HEK293 (cell line): ENCODE measurements around the gene RPP25L.

Source experiments
- CTCF ChIA-PET: fragments of 350-600 bp; formaldehyde crosslinking; extraction: SDS; loops from one replicate; lab custom pipeline; 2021; ENCODE audit warnings: antibody characterized with exemption; lab: Yijun Ruan, JAX
- POLR2A ChIA-PET: fragments of 300-600 bp; formaldehyde crosslinking; extraction: SDS; loops from one replicate; lab custom pipeline; 2020; ENCODE audit warnings: antibody characterized with exemption, inconsistent platforms; lab: Yijun Ruan, JAX
- H3K27ac ChIP-seq: fragments of 200-500 bp; sonication (Bioruptor generic); 2 replicates; pipeline ENCODE4 v1.5.1; 2014; ENCODE audit warnings: low read depth, low read length, control low read depth, inconsistent platforms; ENCODE audit errors: extremely low read depth
- H3K36me3 ChIP-seq, 2 experiments: fragments of 200-500 bp in 1 of 2; sonication (Bioruptor generic) in 1 of 2; 1 replicate in 1 of 2; 2 replicates in 1 of 2; pipeline ENCODE4 v1.5.1; 2014 to 2017; ENCODE audit warnings: inconsistent platforms in 2 of 2, low read length in 2 of 2; ENCODE audit not compliant: control insufficient read depth in 2 of 2, insufficient read depth in 1 of 2
- H3K4me1 ChIP-seq: fragments of 200-500 bp; sonication (Bioruptor generic); 2 replicates; pipeline ENCODE4 v1.5.1; 2014; ENCODE audit warnings: mild to moderate bottlenecking, low read length, inconsistent platforms; ENCODE audit not compliant: control insufficient read depth, insufficient read depth
- H3K4me3 ChIP-seq: 2 replicates; pipeline ENCODE4 v1.5.1; 2011; ENCODE audit warnings: low read depth, mild to moderate bottlenecking, control low read depth, low read length, moderate library complexity
- H3K9me3 ChIP-seq: fragments of 200-500 bp; sonication (Bioruptor generic); 2 replicates; pipeline ENCODE4 v1.5.1; 2014; ENCODE audit warnings: low read depth, low read length, inconsistent platforms; ENCODE audit not compliant: control insufficient read depth, insufficient read depth
- BCL11B ChIP-seq: fragments of 450-650 bp; formaldehyde crosslinking; IDR thresholded peaks from 2 replicates; pipeline ENCODE4 v1.5.1; 2016; ENCODE audit warnings: low read depth, missing biosample characterization, missing genetic modification characterization
- GLIS1 ChIP-seq: fragments of 450-650 bp; formaldehyde crosslinking; IDR thresholded peaks from 2 replicates; pipeline ENCODE4 v1.5.1; 2016; ENCODE audit warnings: missing biosample characterization, missing genetic modification characterization
- GLIS2 ChIP-seq: fragments of 450-650 bp; formaldehyde crosslinking; IDR thresholded peaks from 2 replicates; pipeline ENCODE4 v1.5.1; 2016; ENCODE audit warnings: missing biosample characterization, missing genetic modification characterization
- KLF10 ChIP-seq: fragments of 450-650 bp; IDR thresholded peaks from 2 replicates; pipeline ENCODE4 v1.5.1; 2018; ENCODE audit warnings: missing biosample characterization, mild to moderate bottlenecking, missing genetic modification characterization
- KLF16 ChIP-seq: fragments of 450-650 bp; formaldehyde crosslinking; IDR thresholded peaks from 2 replicates; pipeline ENCODE4 v1.5.1; 2017; ENCODE audit warnings: missing biosample characterization, missing genetic modification characterization
- MZF1 ChIP-seq: fragments of 450-650 bp; formaldehyde crosslinking; IDR thresholded peaks from 2 replicates; pipeline ENCODE4 v1.5.1; 2017; ENCODE audit warnings: missing biosample characterization, missing genetic modification characterization, borderline replicate concordance
- RBAK ChIP-seq: fragments of 450-650 bp; formaldehyde crosslinking; IDR thresholded peaks from 2 replicates; pipeline ENCODE4 v1.5.1; 2016; ENCODE audit warnings: missing biosample characterization, missing genetic modification characterization
- REPIN1 ChIP-seq: fragments of 450-650 bp; formaldehyde crosslinking; IDR thresholded peaks from 2 replicates; pipeline ENCODE4 v1.5.1; 2017; ENCODE audit warnings: missing biosample characterization, missing genetic modification characterization, low read depth
- SP7 ChIP-seq: fragments of 450-650 bp; formaldehyde crosslinking; IDR thresholded peaks from 2 replicates; pipeline ENCODE4 v1.5.1; 2016; ENCODE audit warnings: missing biosample characterization, missing genetic modification characterization
- ZBTB17 ChIP-seq: fragments of 450-650 bp; formaldehyde crosslinking; IDR thresholded peaks from 2 replicates; pipeline ENCODE4 v1.5.1; 2016; ENCODE audit warnings: missing biosample characterization, missing genetic modification characterization
- ZBTB8A ChIP-seq: fragments of 450-650 bp; formaldehyde crosslinking; IDR thresholded peaks from 2 replicates; pipeline ENCODE4 v1.5.1; 2016; ENCODE audit warnings: missing biosample characterization, missing genetic modification characterization
- ZFP69B ChIP-seq: fragments of 450-650 bp; formaldehyde crosslinking; IDR thresholded peaks from 2 replicates; pipeline ENCODE4 v1.5.1; 2016; ENCODE audit warnings: missing biosample characterization, missing genetic modification characterization
- ZNF121 ChIP-seq: fragments of 450-650 bp; formaldehyde crosslinking; IDR thresholded peaks from 2 replicates; pipeline ENCODE4 v1.5.1; 2016; ENCODE audit warnings: missing biosample characterization, missing genetic modification characterization
- ZNF335 ChIP-seq: fragments of 450-650 bp; formaldehyde crosslinking; conservative IDR thresholded peaks from 2 replicates; pipeline ENCODE4 v1.5.1; 2016; ENCODE audit warnings: missing biosample characterization, missing genetic modification characterization
- ZNF394 ChIP-seq: fragments of 450-650 bp; formaldehyde crosslinking; IDR thresholded peaks from 2 replicates; pipeline ENCODE4 v1.5.1; 2016; ENCODE audit warnings: missing biosample characterization, missing genetic modification characterization, mild to moderate bottlenecking, moderate library complexity, borderline replicate concordance
- ZNF473 ChIP-seq: fragments of 450-650 bp; formaldehyde crosslinking; IDR thresholded peaks from 2 replicates; pipeline ENCODE4 v1.5.1; 2017; ENCODE audit warnings: missing biosample characterization, missing genetic modification characterization
- ZNF670 ChIP-seq: fragments of 450-650 bp; formaldehyde crosslinking; IDR thresholded peaks from 2 replicates; pipeline ENCODE4 v1.5.1; 2016; ENCODE audit warnings: missing biosample characterization, missing genetic modification characterization, low read depth
- ZNF777 ChIP-seq: fragments of 450-650 bp; formaldehyde crosslinking; IDR thresholded peaks from 2 replicates; pipeline ENCODE4 v1.5.1; 2017; ENCODE audit warnings: missing biosample characterization, missing genetic modification characterization, borderline replicate concordance
- ZNF785 ChIP-seq: fragments of 450-650 bp; formaldehyde crosslinking; IDR thresholded peaks from 2 replicates; pipeline ENCODE4 v1.5.1; 2016; ENCODE audit warnings: missing biosample characterization, missing genetic modification characterization
- ZNF837 ChIP-seq: fragments of 450-650 bp; formaldehyde crosslinking; IDR thresholded peaks from 2 replicates; pipeline ENCODE4 v1.5.1; 2016; ENCODE audit warnings: missing biosample characterization, missing genetic modification characterization
- ZNF843 ChIP-seq: fragments of 450-650 bp; formaldehyde crosslinking; IDR thresholded peaks from 2 replicates; pipeline ENCODE4 v1.5.1; 2016; ENCODE audit warnings: missing biosample characterization, missing genetic modification characterization
- ZXDB ChIP-seq: fragments of 450-650 bp; formaldehyde crosslinking; IDR thresholded peaks from 2 replicates; pipeline ENCODE4 v1.5.1; 2016; ENCODE audit warnings: missing biosample characterization, missing genetic modification characterization
- TF ChIP-seq, protein P1 (sequence below): fragments of 450-650 bp; formaldehyde crosslinking; IDR thresholded peaks from 2 replicates; pipeline ENCODE4 v1.5.1; 2016; ENCODE audit warnings: missing biosample characterization, missing genetic modification characterization
- TF ChIP-seq, protein P2 (sequence below): fragments of 450-650 bp; formaldehyde crosslinking; IDR thresholded peaks from 2 replicates; pipeline ENCODE4 v1.5.1; 2017; ENCODE audit warnings: missing biosample characterization, missing genetic modification characterization
- TF ChIP-seq, protein P3 (sequence below): fragments of 450-650 bp; formaldehyde crosslinking; optimal IDR thresholded peaks from 2 replicates; pipeline ENCODE3; 2016; ENCODE audit warnings: missing biosample characterization, mild to moderate bottlenecking, missing genetic modification characterization
- TF ChIP-seq, protein P4 (sequence below): fragments of 450-650 bp; formaldehyde crosslinking; IDR thresholded peaks from 2 replicates; pipeline ENCODE4 v1.5.1; 2016; ENCODE audit warnings: missing biosample characterization, missing genetic modification characterization
- TF ChIP-seq, protein P5 (sequence below): fragments of 450-650 bp; formaldehyde crosslinking; IDR thresholded peaks from 2 replicates; pipeline ENCODE4 v1.5.1; 2016; ENCODE audit warnings: missing biosample characterization, missing genetic modification characterization

The RPP25L gene

DNA sequence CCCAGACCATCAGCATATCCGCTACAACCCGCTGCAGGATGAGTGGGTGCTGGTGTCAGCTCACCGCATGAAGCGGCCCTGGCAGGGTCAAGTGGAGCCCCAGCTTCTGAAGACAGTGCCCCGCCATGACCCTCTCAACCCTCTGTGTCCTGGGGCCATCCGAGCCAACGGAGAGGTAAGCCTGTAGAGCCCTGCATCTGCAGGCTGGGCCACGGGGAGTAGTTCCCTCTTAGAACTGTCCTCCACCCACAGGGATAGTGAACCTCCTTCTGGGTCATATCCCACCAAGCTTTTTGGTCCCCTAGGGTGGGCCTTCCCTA, 35.1 kb upstream of the RPP25L start (continued):
- TF ChIP-seq, protein P1, sequence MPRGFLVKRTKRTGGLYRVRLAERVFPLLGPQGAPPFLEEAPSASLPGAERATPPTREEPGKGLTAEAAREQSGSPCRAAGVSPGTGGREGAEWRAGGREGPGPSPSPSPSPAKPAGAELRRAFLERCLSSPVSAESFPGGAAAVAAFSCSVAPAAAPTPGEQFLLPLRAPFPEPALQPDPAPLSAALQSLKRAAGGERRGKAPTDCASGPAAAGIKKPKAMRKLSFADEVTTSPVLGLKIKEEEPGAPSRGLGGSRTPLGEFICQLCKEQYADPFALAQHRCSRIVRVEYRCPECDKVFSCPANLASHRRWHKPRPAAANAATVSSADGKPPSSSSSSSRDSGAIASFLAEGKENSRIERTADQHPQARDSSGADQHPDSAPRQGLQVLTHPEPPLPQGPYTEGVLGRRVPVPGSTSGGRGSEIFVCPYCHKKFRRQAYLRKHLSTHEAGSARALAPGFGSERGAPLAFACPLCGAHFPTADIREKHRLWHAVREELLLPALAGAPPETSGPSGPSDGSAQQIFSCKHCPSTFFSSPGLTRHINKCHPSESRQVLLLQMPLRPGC, result no peak
- TF ChIP-seq, protein P2, sequence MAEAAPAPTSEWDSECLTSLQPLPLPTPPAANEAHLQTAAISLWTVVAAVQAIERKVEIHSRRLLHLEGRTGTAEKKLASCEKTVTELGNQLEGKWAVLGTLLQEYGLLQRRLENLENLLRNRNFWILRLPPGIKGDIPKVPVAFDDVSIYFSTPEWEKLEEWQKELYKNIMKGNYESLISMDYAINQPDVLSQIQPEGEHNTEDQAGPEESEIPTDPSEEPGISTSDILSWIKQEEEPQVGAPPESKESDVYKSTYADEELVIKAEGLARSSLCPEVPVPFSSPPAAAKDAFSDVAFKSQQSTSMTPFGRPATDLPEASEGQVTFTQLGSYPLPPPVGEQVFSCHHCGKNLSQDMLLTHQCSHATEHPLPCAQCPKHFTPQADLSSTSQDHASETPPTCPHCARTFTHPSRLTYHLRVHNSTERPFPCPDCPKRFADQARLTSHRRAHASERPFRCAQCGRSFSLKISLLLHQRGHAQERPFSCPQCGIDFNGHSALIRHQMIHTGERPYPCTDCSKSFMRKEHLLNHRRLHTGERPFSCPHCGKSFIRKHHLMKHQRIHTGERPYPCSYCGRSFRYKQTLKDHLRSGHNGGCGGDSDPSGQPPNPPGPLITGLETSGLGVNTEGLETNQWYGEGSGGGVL (tag by site-specific recombination), result no peak
- TF ChIP-seq ZNF670 (tag by site-specific recombination), result no peak

- Histone ChIP-seq H3K36me3 (peaks cover 0 to 40% of the 10 kb centered on the region in 2 experiments; a peak in 2 of 3 replicates), H3K27ac (peak within 1 kb of the TSS; percentile 84), H3K9me3 (no peaks in the 10 kb centered on the region), H3K4me1 (no peaks in the 10 kb centered on the region; the same call in 1 of the 2 replicates), H3K4me3 (peak within 1 kb of the TSS; percentile 82)
- CTCF ChIA-PET, result interaction anchor here (0.6 to 13.3 kb wide), 11 partner anchors 10 to 314 kb away, joined by 3 to 125 read pairs (median 4); partner anchors contain the start of genes CCL19, CCL27, DCTN3 and SIGMAR1
- POLR2A ChIA-PET, result interaction anchor here (0.6 to 5.7 kb wide), 11 partner anchors 8 to 190 kb away, joined by 3 to 90 read pairs (median 4); partner anchors contain the start of genes CCL21, DCTN3 and SIGMAR1
- TF ChIP-seq SP7 (tag by site-specific recombination), result peak; percentile 75
- no peak for TF ChIP-seq ZNF777 (tag by site-specific recombination)
- peak; percentile 53; the same call in 1 of the 2 replicates for TF ChIP-seq KLF10 (tag by site-specific recombination)
- peak; percentile 66 for TF ChIP-seq KLF16 (tag by site-specific recombination)
- peak; percentile 76 for TF ChIP-seq ZBTB17 (tag by site-specific recombination)
- no peak for TF ChIP-seq ZNF785 (tag by site-specific recombination)
- TF ChIP-seq ZNF335 (tag by site-specific recombination), result peak; percentile 89
- no peak for TF ChIP-seq RBAK (tag by site-specific recombination)
- TF ChIP-seq ZBTB8A (tag by site-specific recombination), result peak; percentile 36
- peak; percentile 74 for TF ChIP-seq GLIS2 (tag by site-specific recombination)
- no peak for TF ChIP-seq ZNF837 (tag by site-specific recombination)
- peak; percentile 49; the same call in 1 of the 2 replicates for TF ChIP-seq ZNF394
- peak; percentile 63; the same call in 1 of the 2 replicates for TF ChIP-seq MZF1 (tag by site-specific recombination)
- TF ChIP-seq BCL11B (tag by site-specific recombination), result peak; percentile 83; the same call in 1 of the 2 replicates
- TF ChIP-seq, protein P3, sequence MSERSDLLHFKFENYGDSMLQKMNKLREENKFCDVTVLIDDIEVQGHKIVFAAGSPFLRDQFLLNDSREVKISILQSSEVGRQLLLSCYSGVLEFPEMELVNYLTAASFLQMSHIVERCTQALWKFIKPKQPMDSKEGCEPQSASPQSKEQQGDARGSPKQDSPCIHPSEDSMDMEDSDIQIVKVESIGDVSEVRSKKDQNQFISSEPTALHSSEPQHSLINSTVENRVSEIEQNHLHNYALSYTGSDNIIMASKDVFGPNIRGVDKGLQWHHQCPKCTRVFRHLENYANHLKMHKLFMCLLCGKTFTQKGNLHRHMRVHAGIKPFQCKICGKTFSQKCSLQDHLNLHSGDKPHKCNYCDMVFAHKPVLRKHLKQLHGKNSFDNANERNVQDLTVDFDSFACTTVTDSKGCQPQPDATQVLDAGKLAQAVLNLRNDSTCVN (tag by site-specific recombination), result peak; percentile 57
- 0 out of 2 replicates have a peak, but pooled peaks have one; percentile 72 for TF ChIP-seq REPIN1 (tag by site-specific recombination)
- TF ChIP-seq ZNF843 (tag by site-specific recombination), result peak; percentile 35; the same call in 1 of the 2 replicates
- TF ChIP-seq GLIS1 (tag by site-specific recombination), result peak; percentile 85
- TF ChIP-seq ZNF473 (tag by site-specific recombination), result no peak
- 0 out of 2 replicates have a peak, but pooled peaks have one; percentile 47 for TF ChIP-seq ZFP69B
- TF ChIP-seq, protein P4, sequence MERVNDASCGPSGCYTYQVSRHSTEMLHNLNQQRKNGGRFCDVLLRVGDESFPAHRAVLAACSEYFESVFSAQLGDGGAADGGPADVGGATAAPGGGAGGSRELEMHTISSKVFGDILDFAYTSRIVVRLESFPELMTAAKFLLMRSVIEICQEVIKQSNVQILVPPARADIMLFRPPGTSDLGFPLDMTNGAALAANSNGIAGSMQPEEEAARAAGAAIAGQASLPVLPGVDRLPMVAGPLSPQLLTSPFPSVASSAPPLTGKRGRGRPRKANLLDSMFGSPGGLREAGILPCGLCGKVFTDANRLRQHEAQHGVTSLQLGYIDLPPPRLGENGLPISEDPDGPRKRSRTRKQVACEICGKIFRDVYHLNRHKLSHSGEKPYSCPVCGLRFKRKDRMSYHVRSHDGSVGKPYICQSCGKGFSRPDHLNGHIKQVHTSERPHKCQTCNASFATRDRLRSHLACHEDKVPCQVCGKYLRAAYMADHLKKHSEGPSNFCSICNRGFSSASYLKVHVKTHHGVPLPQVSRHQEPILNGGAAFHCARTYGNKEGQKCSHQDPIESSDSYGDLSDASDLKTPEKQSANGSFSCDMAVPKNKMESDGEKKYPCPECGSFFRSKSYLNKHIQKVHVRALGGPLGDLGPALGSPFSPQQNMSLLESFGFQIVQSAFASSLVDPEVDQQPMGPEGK, result peak; percentile 91
- no peak for TF ChIP-seq ZNF121 (tag by site-specific recombination)
- TF ChIP-seq ZXDB, result peak; percentile 73
- TF ChIP-seq, protein P5, sequence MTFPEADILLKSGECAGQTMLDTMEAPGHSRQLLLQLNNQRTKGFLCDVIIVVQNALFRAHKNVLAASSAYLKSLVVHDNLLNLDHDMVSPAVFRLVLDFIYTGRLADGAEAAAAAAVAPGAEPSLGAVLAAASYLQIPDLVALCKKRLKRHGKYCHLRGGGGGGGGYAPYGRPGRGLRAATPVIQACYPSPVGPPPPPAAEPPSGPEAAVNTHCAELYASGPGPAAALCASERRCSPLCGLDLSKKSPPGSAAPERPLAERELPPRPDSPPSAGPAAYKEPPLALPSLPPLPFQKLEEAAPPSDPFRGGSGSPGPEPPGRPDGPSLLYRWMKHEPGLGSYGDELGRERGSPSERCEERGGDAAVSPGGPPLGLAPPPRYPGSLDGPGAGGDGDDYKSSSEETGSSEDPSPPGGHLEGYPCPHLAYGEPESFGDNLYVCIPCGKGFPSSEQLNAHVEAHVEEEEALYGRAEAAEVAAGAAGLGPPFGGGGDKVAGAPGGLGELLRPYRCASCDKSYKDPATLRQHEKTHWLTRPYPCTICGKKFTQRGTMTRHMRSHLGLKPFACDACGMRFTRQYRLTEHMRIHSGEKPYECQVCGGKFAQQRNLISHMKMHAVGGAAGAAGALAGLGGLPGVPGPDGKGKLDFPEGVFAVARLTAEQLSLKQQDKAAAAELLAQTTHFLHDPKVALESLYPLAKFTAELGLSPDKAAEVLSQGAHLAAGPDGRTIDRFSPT (tag by site-specific recombination), result 0 out of 2 replicates have a peak, but pooled peaks have one; percentile 20
Observed at GRCh38 chr9:34646211-34647083, 34.5 kb upstream of the RPP25L start, which contains the start of gene GALT. GALT (plus strand) TSS chr9:34646675; CDS start chr9:34646705, 30 bp downstream.
